Dendritic cell treated with granulocyte-macrophage colony-stimulating factor and Interleukin-4, amounts not matched to agents 40 ng/mL and 50 ng/mL, for 4 days (primary cell): ENCODE data around the gene CCSER2.
A peak's percentile ranks its signal among the peaks of the same experiment; 100 is the strongest.
"Not testable (repeated sequence)": the region's sequence is repeated elsewhere in the genome, so short reads cannot be mapped to it uniquely, and the experiment has no call there.

Experiments used
- H3K27ac Mint-ChIP-seq: one replicate; pipeline ENCODE4 v1.8.0; 2022; ENCODE audit warnings: mild to moderate bottlenecking, mixed read lengths
- H3K27me3 Mint-ChIP-seq: one replicate; pipeline ENCODE4 v1.8.0; 2022; ENCODE audit warnings: mild to moderate bottlenecking, mixed read lengths
- H3K36me3 Mint-ChIP-seq: one replicate; pipeline ENCODE4 v1.8.0; 2022; ENCODE audit warnings: low read depth, mixed read lengths
- H3K4me1 Mint-ChIP-seq: one replicate; pipeline ENCODE4 v1.8.0; 2022; ENCODE audit warnings: low read depth, mixed read lengths
- H3K4me3 Mint-ChIP-seq: one replicate; pipeline ENCODE4 v1.8.0; 2022; ENCODE audit warnings: mild to moderate bottlenecking, moderate library complexity, mixed read lengths
- H3K9me3 Mint-ChIP-seq: one replicate; pipeline ENCODE4 v1.8.0; 2022; ENCODE audit warnings: mixed read lengths
- intact Hi-C: fragments of 100-400 bp; cut with micrococcal nuclease; formaldehyde crosslinking; loops from one replicate; pipeline ENCODE4 v1.15.0; 2022

The CCSER2 gene

GRCh38 chr10:84493951-84494848 is 165.8 kb downstream of the CCSER2 start:
- H3K4me3 Mint-ChIP-seq, result no peak overlapping the region
- peaks cover 28% of the 10 kb centered on the region for H3K36me3 Mint-ChIP-seq
- peak overlapping the region; percentile 37 for H3K27ac Mint-ChIP-seq
- peaks cover 31% of the 10 kb centered on the region for H3K4me1 Mint-ChIP-seq
- peaks cover 19% of the 10 kb centered on the region for H3K9me3 Mint-ChIP-seq
- intact Hi-C loops, result no loop called here
- no peaks in the 10 kb centered on the region for H3K27me3 Mint-ChIP-seq

- Mint-ChIP-seq H3K36me3 (peaks cover 24% of the 10 kb centered on the region), H3K27ac (peak overlapping the region; percentile 37), H3K9me3 (peaks cover 17% of the 10 kb centered on the region), H3K4me3 (no peak overlapping the region), H3K27me3 (no peaks in the 10 kb centered on the region), H3K4me1 (peaks cover 35% of the 10 kb centered on the region)
- intact Hi-C loops, result no loop called here
These were observed 166.4 kb downstream of the CCSER2 start for GRCh38 chr10:84494849-84495180.

- Mint-ChIP-seq H3K36me3 (peaks cover 6% of the 10 kb centered on the region), H3K27ac (no peak overlapping the region), H3K9me3 (no peaks in the 10 kb centered on the region), H3K4me3 (no peak overlapping the region), H3K27me3 (no peaks in the 10 kb centered on the region), H3K4me1 (peaks cover 34% of the 10 kb centered on the region)
- intact Hi-C loops, result no loop called here
These were observed 169.6 kb downstream of the CCSER2 start for GRCh38 chr10:84497978-84498377.

- intact Hi-C loops, result not testable (repeated sequence)
These were observed 170.7 kb downstream of the CCSER2 start for GRCh38 chr10:84499039-84499438.

GRCh38 chr10:84499846-84500245 is 171.5 kb downstream of the CCSER2 start:
- intact Hi-C loops, result no loop called here
- Mint-ChIP-seq H3K4me3 (no peak overlapping the region), H3K27ac (no peak overlapping the region)

More at GRCh38 chr10:84499039-84499438, 170.7 kb downstream of the CCSER2 start:
- not testable (repeated sequence) for H3K4me3 Mint-ChIP-seq, H3K36me3 Mint-ChIP-seq, H3K9me3 Mint-ChIP-seq, H3K27me3 Mint-ChIP-seq, H3K27ac Mint-ChIP-seq
- peaks cover 23% of the 10 kb centered on the region for H3K4me1 Mint-ChIP-seq

GRCh38 chr10:84510121-84510520 is 181.7 kb downstream of the CCSER2 start:
- Mint-ChIP-seq H3K9me3 (no peaks in the 10 kb centered on the region), H3K36me3 (peaks cover 17% of the 10 kb centered on the region), H3K27me3 (no peaks in the 10 kb centered on the region), H3K27ac (no peak overlapping the region), H3K4me1 (no peaks in the 10 kb centered on the region), H3K4me3 (no peak overlapping the region)
- intact Hi-C loops, result no loop called here

More at GRCh38 chr10:84499846-84500245, 171.5 kb downstream of the CCSER2 start:
- H3K4me1 Mint-ChIP-seq, result peaks cover 16% of the 10 kb centered on the region
- no peaks in the 10 kb centered on the region for H3K9me3 Mint-ChIP-seq
- peaks cover 6% of the 10 kb centered on the region for H3K36me3 Mint-ChIP-seq
- no peaks in the 10 kb centered on the region for H3K27me3 Mint-ChIP-seq

GRCh38 chr10:84511106-84511505 is 182.7 kb downstream of the CCSER2 start:
- H3K27ac Mint-ChIP-seq, result no peak overlapping the region
- intact Hi-C loops, result no loop called here
- no peaks in the 10 kb centered on the region for H3K9me3 Mint-ChIP-seq

GRCh38 chr10:84511709-84512285 is 183.4 kb downstream of the CCSER2 start:
- Mint-ChIP-seq H3K4me1 (no peaks in the 10 kb centered on the region), H3K9me3 (no peaks in the 10 kb centered on the region), H3K4me3 (no peak overlapping the region), H3K27me3 (no peaks in the 10 kb centered on the region), H3K36me3 (peaks cover 31% of the 10 kb centered on the region), H3K27ac (no peak overlapping the region)
- intact Hi-C loops, result no loop called here

More at GRCh38 chr10:84511106-84511505, 182.7 kb downstream of the CCSER2 start:
- no peaks in the 10 kb centered on the region for H3K27me3 Mint-ChIP-seq
- no peak overlapping the region for H3K4me3 Mint-ChIP-seq
- no peaks in the 10 kb centered on the region for H3K4me1 Mint-ChIP-seq
- H3K36me3 Mint-ChIP-seq, result peaks cover 26% of the 10 kb centered on the region

GRCh38 chr10:84517554-84517953 is 189.2 kb downstream of the CCSER2 start:
- no peak overlapping the region for H3K27ac Mint-ChIP-seq
- H3K4me3 Mint-ChIP-seq, result no peak overlapping the region
- intact Hi-C loops, result no loop called here
- no peaks in the 10 kb centered on the region for H3K9me3 Mint-ChIP-seq
- peaks cover 38% of the 10 kb centered on the region for H3K36me3 Mint-ChIP-seq
- no peaks in the 10 kb centered on the region for H3K27me3 Mint-ChIP-seq
- no peaks in the 10 kb centered on the region for H3K4me1 Mint-ChIP-seq

GRCh38 chr10:84519235-84519634 is 190.8 kb downstream of the CCSER2 start:
- Mint-ChIP-seq H3K9me3 (no peaks in the 10 kb centered on the region), H3K4me3 (no peak overlapping the region), H3K27me3 (peaks cover 1% of the 10 kb centered on the region), H3K36me3 (peaks cover 26% of the 10 kb centered on the region), H3K27ac (no peak overlapping the region), H3K4me1 (no peaks in the 10 kb centered on the region)
- intact Hi-C loops, result no loop called here

- Mint-ChIP-seq H3K27me3 (peaks cover 1% of the 10 kb centered on the region), H3K4me3 (no peak overlapping the region), H3K36me3 (peaks cover 12% of the 10 kb centered on the region), H3K27ac (no peak overlapping the region), H3K4me1 (no peaks in the 10 kb centered on the region), H3K9me3 (peaks cover 10% of the 10 kb centered on the region)
- intact Hi-C loops, result no loop called here
These were observed 192.6 kb downstream of the CCSER2 start for GRCh38 chr10:84521013-84521412.

- Mint-ChIP-seq H3K4me3 (no peak overlapping the region), H3K27ac (no peak overlapping the region), H3K4me1 (no peaks in the 10 kb centered on the region), H3K27me3 (peaks cover 1% of the 10 kb centered on the region), H3K36me3 (peaks cover 10% of the 10 kb centered on the region), H3K9me3 (peaks cover 14% of the 10 kb centered on the region)
- intact Hi-C loops, result no loop called here
These were observed 193.1 kb downstream of the CCSER2 start for GRCh38 chr10:84521468-84521867.

- Mint-ChIP-seq H3K27ac (no peak overlapping the region), H3K27me3 (peaks cover 1% of the 10 kb centered on the region), H3K36me3 (peaks cover 2% of the 10 kb centered on the region), H3K4me1 (no peaks in the 10 kb centered on the region), H3K4me3 (no peak overlapping the region), H3K9me3 (peaks cover 15% of the 10 kb centered on the region)
- intact Hi-C loops, result no loop called here
These were observed 194.4 kb downstream of the CCSER2 start for GRCh38 chr10:84522612-84523462.

GRCh38 chr10:84523526-84523925 is 195.1 kb downstream of the CCSER2 start:
- no peaks in the 10 kb centered on the region for H3K36me3 Mint-ChIP-seq
- no peak overlapping the region for H3K27ac Mint-ChIP-seq
- intact Hi-C loops, result no loop called here
- no peaks in the 10 kb centered on the region for H3K4me1 Mint-ChIP-seq
- H3K4me3 Mint-ChIP-seq, result no peak overlapping the region
- peaks cover 15% of the 10 kb centered on the region for H3K9me3 Mint-ChIP-seq
- peaks cover 1% of the 10 kb centered on the region for H3K27me3 Mint-ChIP-seq
